NCI-H2171 (cell line): ENCODE results near the gene RAMP1.
"Not testable (repeated sequence)": the region's sequence is repeated elsewhere in the genome, so short reads cannot be mapped to it uniquely, and the experiment has no call there.

Experiments
- DNase-seq: peaks from one replicate; lab custom pipeline; 2025; lab: John Stamatoyannopoulos, UW

RAMP1 gene

GRCh38 chr2:237863689-237864443, 4.4 kb downstream of the RAMP1 start:
- DNase-seq: no peak

GRCh38 chr2:237864444-237864931, 5.1 kb downstream of the RAMP1 start:
- no peak for DNase-seq

GRCh38 chr2:237864940-237865622, 5.7 kb downstream of the RAMP1 start:
- DNase-seq: no peak

GRCh38 chr2:237865623-237866041, 6.2 kb downstream of the RAMP1 start:
- DNase-seq: no peak

GRCh38 chr2:237866101-237866621, 6.7 kb downstream of the RAMP1 start:
- no peak for DNase-seq

- DNase-seq: no peak
Observed at GRCh38 chr2:237867465-237867864, 8.0 kb downstream of the RAMP1 start.

GRCh38 chr2:237868074-237868473, 8.7 kb downstream of the RAMP1 start:
- not testable (repeated sequence) for DNase-seq

- DNase-seq: no peak
Observed at GRCh38 chr2:237868631-237869342, 9.4 kb downstream of the RAMP1 start.

- DNase-seq: no peak
Observed at GRCh38 chr2:237869343-237870102, 10.1 kb downstream of the RAMP1 start.

GRCh38 chr2:237870126-237870525, 10.7 kb downstream of the RAMP1 start:
- DNase-seq: no peak

- no peak for DNase-seq
Observed at GRCh38 chr2:237870754-237871651, 11.6 kb downstream of the RAMP1 start.

- DNase-seq: no peak
Observed at GRCh38 chr2:237872178-237872887, 12.9 kb downstream of the RAMP1 start.

- DNase-seq: no peak
Observed at GRCh38 chr2:237873421-237873831, 14.0 kb downstream of the RAMP1 start.

- no peak for DNase-seq
Observed at GRCh38 chr2:237873897-237874551, 14.6 kb downstream of the RAMP1 start.

- DNase-seq: no peak
Observed at GRCh38 chr2:237874585-237875161, 15.2 kb downstream of the RAMP1 start.

- no peak for DNase-seq
Observed at GRCh38 chr2:237875256-237876060, 16.0 kb downstream of the RAMP1 start.

GRCh38 chr2:237876061-237876526, 16.7 kb downstream of the RAMP1 start:
- DNase-seq: no peak

GRCh38 chr2:237876532-237876931, 17.1 kb downstream of the RAMP1 start:
- no peak for DNase-seq
